ENCODE data around the gene NR2F2. TPM values are rescaled to one million over a fixed set of nuclear protein-coding genes. Genes with fewer than 3 reads are reported as not detected.
A peak's percentile ranks its signal among the peaks of the same experiment; 100 is the strongest.

The NR2F2 gene
- polyA plus RNA-seq, 1 donor (not counting 4 experiments of a cell fraction or from before 2014, with no cell fraction given) = 19.5 TPM

- Histone ChIP-seq H4K20me1 (ENCODE audit: control insufficient read depth, extremely low read depth, insufficient read depth, low read length) (no peaks in the 10 kb centered on the region), H3K79me2 (ENCODE audit: control insufficient read depth, insufficient read depth, low read length) (no peaks in the 10 kb centered on the region), H3K27me3 (ENCODE audit: control insufficient read depth, extremely low read depth, insufficient read depth, low read length) (peaks cover 71% of the 10 kb centered on the region), H3K9ac (ENCODE audit: control insufficient read depth, extremely low read depth, insufficient read depth, low read length) (no peak overlapping the region), H3K9me1 (ENCODE audit: control insufficient read depth, extremely low read depth, insufficient read depth, low read length) (no peaks in the 10 kb centered on the region), H3K9me3 (ENCODE audit: control insufficient read depth, low read depth, low read length) (no peaks in the 10 kb centered on the region), H3K36me3 (ENCODE audit: control insufficient read depth in 2 of 2, extremely low read depth in 1 of 2, insufficient read depth in 2 of 2, low read length in 2 of 2) (no peaks in the 10 kb centered on the region), H3K4me1 (ENCODE audit: control insufficient read depth, extremely low read depth, insufficient read depth, low read length) (peaks cover 14% of the 10 kb centered on the region), H3K4me3 (ENCODE audit: control insufficient read depth in 2 of 3, extremely low read depth in 1 of 3, insufficient read depth in 2 of 3, low read depth in 1 of 3, low read length in 3 of 3) (peak overlapping the region in 2 of 3 experiments; percentile 10 to 42), H3K27ac (ENCODE audit: control insufficient read depth, insufficient read depth, low read length) (no peak overlapping the region), H3K4me2 (ENCODE audit: control insufficient read depth, extremely low read depth, insufficient read depth, low read depth, low read length) (peak overlapping the region; percentile 66), H2AFZ (ENCODE audit: control insufficient read depth, low read length) (no peak overlapping the region)
- FAIRE-seq = no peak
- TF ChIP-seq, protein P1, sequence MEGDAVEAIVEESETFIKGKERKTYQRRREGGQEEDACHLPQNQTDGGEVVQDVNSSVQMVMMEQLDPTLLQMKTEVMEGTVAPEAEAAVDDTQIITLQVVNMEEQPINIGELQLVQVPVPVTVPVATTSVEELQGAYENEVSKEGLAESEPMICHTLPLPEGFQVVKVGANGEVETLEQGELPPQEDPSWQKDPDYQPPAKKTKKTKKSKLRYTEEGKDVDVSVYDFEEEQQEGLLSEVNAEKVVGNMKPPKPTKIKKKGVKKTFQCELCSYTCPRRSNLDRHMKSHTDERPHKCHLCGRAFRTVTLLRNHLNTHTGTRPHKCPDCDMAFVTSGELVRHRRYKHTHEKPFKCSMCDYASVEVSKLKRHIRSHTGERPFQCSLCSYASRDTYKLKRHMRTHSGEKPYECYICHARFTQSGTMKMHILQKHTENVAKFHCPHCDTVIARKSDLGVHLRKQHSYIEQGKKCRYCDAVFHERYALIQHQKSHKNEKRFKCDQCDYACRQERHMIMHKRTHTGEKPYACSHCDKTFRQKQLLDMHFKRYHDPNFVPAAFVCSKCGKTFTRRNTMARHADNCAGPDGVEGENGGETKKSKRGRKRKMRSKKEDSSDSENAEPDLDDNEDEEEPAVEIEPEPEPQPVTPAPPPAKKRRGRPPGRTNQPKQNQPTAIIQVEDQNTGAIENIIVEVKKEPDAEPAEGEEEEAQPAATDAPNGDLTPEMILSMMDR (optimal IDR thresholded peaks at IDR 0.05 in 1 of 3, IDR thresholded peaks at IDR 0.05 in 1 of 3, conservative IDR thresholded peaks at IDR 0.05 in 1 of 3; ENCODE audit: extremely low read depth in 1 of 3, insufficient read depth in 2 of 3, low read length in 3 of 3) = no peak
- TF ChIP-seq EZH2 (IDR thresholded peaks at IDR 0.05; ENCODE audit: low read length) = peak; percentile 48
- no peak for DNase-seq (ENCODE audit: low read depth, low spot score)
- dilution Hi-C loops (cut with MboI; ENCODE audit: extremely low pct_ligation_motif_present, low sequenced_read_pairs) = no loop called here
Observed at GRCh38 chr15:96359616-96360521, 29.4 kb downstream of the NR2F2 start.

- H3K4me1 ChIP-seq (ENCODE audit: control insufficient read depth, extremely low read depth, insufficient read depth, low read length) = peaks cover 10% of the 10 kb centered on the region
- no peak for FAIRE-seq
Observed at GRCh38 chr15:96360581-96361308, 30.2 kb downstream of the NR2F2 start.

More at GRCh38 chr15:96360581-96361308, 30.2 kb downstream of the NR2F2 start:
- TF ChIP-seq, protein P1 (optimal IDR thresholded peaks at IDR 0.05 in 1 of 3, IDR thresholded peaks at IDR 0.05 in 1 of 3, conservative IDR thresholded peaks at IDR 0.05 in 1 of 3; ENCODE audit: extremely low read depth in 1 of 3, insufficient read depth in 2 of 3, low read length in 3 of 3) = no peak
- TF ChIP-seq EZH2 (IDR thresholded peaks at IDR 0.05; ENCODE audit: low read length) = peak; percentile 75
- Histone ChIP-seq H3K4me2 (ENCODE audit: control insufficient read depth, extremely low read depth, insufficient read depth, low read depth, low read length) (no peak overlapping the region), H3K9me1 (ENCODE audit: control insufficient read depth, extremely low read depth, insufficient read depth, low read length) (no peaks in the 10 kb centered on the region), H4K20me1 (ENCODE audit: control insufficient read depth, extremely low read depth, insufficient read depth, low read length) (no peaks in the 10 kb centered on the region), H3K9me3 (ENCODE audit: control insufficient read depth, low read depth, low read length) (no peaks in the 10 kb centered on the region), H3K36me3 (ENCODE audit: control insufficient read depth in 2 of 2, extremely low read depth in 1 of 2, insufficient read depth in 2 of 2, low read length in 2 of 2) (no peaks in the 10 kb centered on the region), H3K27ac (ENCODE audit: control insufficient read depth, insufficient read depth, low read length) (no peak overlapping the region), H3K79me2 (ENCODE audit: control insufficient read depth, insufficient read depth, low read length) (no peaks in the 10 kb centered on the region), H2AFZ (ENCODE audit: control insufficient read depth, low read length) (no peak overlapping the region), H3K4me3 (ENCODE audit: control insufficient read depth in 2 of 3, extremely low read depth in 1 of 3, insufficient read depth in 2 of 3, low read depth in 1 of 3, low read length in 3 of 3) (no peak overlapping the region), H3K9ac (ENCODE audit: control insufficient read depth, extremely low read depth, insufficient read depth, low read length) (no peak overlapping the region), H3K27me3 (ENCODE audit: control insufficient read depth, extremely low read depth, insufficient read depth, low read length) (peaks cover 80% of the 10 kb centered on the region)
- dilution Hi-C loops (cut with MboI; ENCODE audit: extremely low pct_ligation_motif_present, low sequenced_read_pairs) = no loop called here
- DNase-seq (ENCODE audit: low read depth, low spot score) = no peak

Measured in keratinocyte (primary cell).